Psoas muscle (tissue), 8 donors: ENCODE measurements around the gene SAMSN1. TPM values are rescaled to one million over a fixed set of nuclear protein-coding genes. Genes with fewer than 3 reads are reported as not detected.

ENCODE experiments used
- ATAC-seq, 4 donors: fragments of 200-7000 bp; cut with Tn5 transposase; one replicate each; pipeline ENCODE4 v1.9.1; 2020; ENCODE audit warnings: moderate library complexity in 3 of 4, mild to moderate bottlenecking in 2 of 4
- DNase-seq, 2 donors: peaks; one replicate each; pipeline ENCODE4 v3.0.0-alpha.2; 2020
- H3K27ac ChIP-seq: fragments of 200-600 bp; one replicate; pipeline ENCODE4 v1.8.0; 2022
- H3K27me3 ChIP-seq, 3 donors: fragments of 200-600 bp in 1 of 3; one replicate each; pipeline versions ENCODE4 v1.6.1 to v1.8.0; 2013 to 2022; ENCODE audit warnings: low read length in 2 of 3, mild to moderate bottlenecking in 2 of 3, moderate library complexity in 1 of 3; ENCODE audit not compliant: insufficient read depth in 3 of 3
- H3K36me3 ChIP-seq, 2 donors: fragments of 200-600 bp in 1 of 2; one replicate each; pipeline versions ENCODE4 v1.6.1 to v1.8.0; 2013 to 2022; ENCODE audit warnings: low read depth in 1 of 2, mild to moderate bottlenecking in 1 of 2, moderate library complexity in 1 of 2; ENCODE audit not compliant: insufficient read depth in 1 of 2
- H3K4me1 ChIP-seq: fragments of 200-600 bp; one replicate; pipeline ENCODE4 v1.8.0; 2022
- H3K4me3 ChIP-seq: fragments of 200-600 bp; one replicate; pipeline ENCODE4 v1.8.0; 2022; ENCODE audit warnings: mild to moderate bottlenecking
- H3K9me3 ChIP-seq: fragments of 200-600 bp; one replicate; pipeline ENCODE4 v1.8.0; 2022
- CTCF ChIP-seq: fragments of 200-600 bp; IDR thresholded peaks from one replicate; pipeline ENCODE4 v1.8.0; 2022; ENCODE audit warnings: antibody characterized with exemption
- WGBS, 3 donors: extraction: QIAGEN DNeasy Blood & Tissue Kit; methylation state at CpG; one replicate each; pipeline versions ENCODE4 v1.1.6 to v1.1.7; 2013; 5-methylcytosine and 5-hydroxymethylcytosine counted together
- intact Hi-C, 2 donors: fragments of 100-400 bp; cut with DNase I; formaldehyde crosslinking; loops; one replicate each; pipeline versions ENCODE4 v1.11.0 to v1.14.2; 2022
- long read RNA-seq, 2 donors: library from polyadenylated mRNA; unstranded; transcript quantifications; one replicate each; pipeline ENCODE4 v2.0.0, GENCODE V29; 2021
- polyA plus RNA-seq, 3 donors: library from polyadenylated mRNA; stranded (reverse); fragments of 200-250 nt; gene quantifications; one replicate each; pipeline ENCODE4 v1.2.3, GENCODE V29; 2013
- total RNA-seq, 4 donors: library from RNA; stranded (reverse); fragmentation: NEBNext Ultra II Directional in 2 of 4; extraction: Animal tissue kit (Norgen Biotek cat#: 25700) in 2 of 4; gene quantifications; one replicate each; pipeline versions ENCODE4 v1.2.1 to v1.2.4, GENCODE V29; 2021 to 2023
- donor health status: healthy with polysubstance abuse.
- donor health status: DM: no; HTN: no; CAD: no; lungs with moderate emphysema.
- donor health status: Bipolar disorder and iron deficiency.
- donor health status: healthy.
- donor health status: DM: yes; HTN: yes; CAD: no.
- donor health status: DM: no; HTN: no; CAD: no.
- donor health status: DM: no; HTN: no; CAD: no.
- donor health status: DM: yes; HTN: yes; CAD: no.

Gene SAMSN1
- total RNA-seq (1 to 10 TPM in 1 of 4 donors, under 1 TPM in 3; 0.65 to 1.8 (median 0.85) TPM), polyA plus RNA-seq (under 1 TPM; 0.31 to 0.58 (median 0.53) TPM)
- long read RNA-seq, donor 1 = 0 reads
- long read RNA-seq, donor 2 = 0 reads

- ATAC-seq (peak in 1 of 4 donors; percentile 54), DNase-seq (no peak)
- Histone ChIP-seq H3K4me1 (no peaks in the 10 kb centered on the region), H3K27me3 (no peaks in the 10 kb centered on the region), H3K9me3 (no peaks in the 10 kb centered on the region), H3K36me3 (no peaks in the 10 kb centered on the region), H3K4me3 (peak within 1 kb of the TSS; percentile 38), H3K27ac (no peak within 1 kb of the TSS)
- no peak for TF ChIP-seq CTCF
- 79 to 88% (median 86%) methylated on average over 1 of the region's 1 CpG for WGBS, 3 donors
- intact Hi-C loops = no loop called here
Observed at GRCh38 chr21:14545906-14546480, at the start of gene SAMSN1. TSS of gene SAMSN1 (minus strand) at chr21:14546315. CDS start at chr21:14546261, 54 bp downstream.

GRCh38 chr21:14595449-14595848 lies 49.3 kb upstream of the SAMSN1 start:
- intact Hi-C loops = no loop called here
- no peaks in the 10 kb centered on the region for H3K9me3 ChIP-seq
- DNase-seq (no peak), ATAC-seq (no peak)
- no peak overlapping the region for H3K4me3 ChIP-seq
- 93 to 100% (median 99%) methylated on average over 1 of the region's 1 CpG for WGBS, 3 donors
- H3K36me3 ChIP-seq = no peaks in the 10 kb centered on the region
- H3K27me3 ChIP-seq = no peaks in the 10 kb centered on the region
- no peaks in the 10 kb centered on the region for H3K4me1 ChIP-seq
- H3K27ac ChIP-seq = no peak overlapping the region
- TF ChIP-seq CTCF = no peak

GRCh38 chr21:14594967-14595366 lies 48.9 kb upstream of the SAMSN1 start:
- 92 to 96% (median 93%) methylated on average over 2 of the region's 2 CpGs for WGBS, 3 donors
- Histone ChIP-seq H3K4me3 (no peak overlapping the region), H3K4me1 (no peaks in the 10 kb centered on the region), H3K36me3 (no peaks in the 10 kb centered on the region), H3K9me3 (no peaks in the 10 kb centered on the region), H3K27ac (no peak overlapping the region), H3K27me3 (no peaks in the 10 kb centered on the region)
- intact Hi-C loops = no loop called here
- ATAC-seq = no peak
- no peak for TF ChIP-seq CTCF
- DNase-seq = no peak

- Histone ChIP-seq H3K4me3 (no peak overlapping the region), H3K27me3 (no peaks in the 10 kb centered on the region), H3K27ac (no peak overlapping the region), H3K4me1 (no peaks in the 10 kb centered on the region), H3K9me3 (no peaks in the 10 kb centered on the region), H3K36me3 (no peaks in the 10 kb centered on the region)
- DNase-seq (no peak), ATAC-seq (no peak)
- intact Hi-C loops = no loop called here
- TF ChIP-seq CTCF = no peak
Observed at GRCh38 chr21:14593230-14593629, 47.1 kb upstream of the SAMSN1 start.
